Measurements from ENCODE around the gene EFNA5.

DNA sequence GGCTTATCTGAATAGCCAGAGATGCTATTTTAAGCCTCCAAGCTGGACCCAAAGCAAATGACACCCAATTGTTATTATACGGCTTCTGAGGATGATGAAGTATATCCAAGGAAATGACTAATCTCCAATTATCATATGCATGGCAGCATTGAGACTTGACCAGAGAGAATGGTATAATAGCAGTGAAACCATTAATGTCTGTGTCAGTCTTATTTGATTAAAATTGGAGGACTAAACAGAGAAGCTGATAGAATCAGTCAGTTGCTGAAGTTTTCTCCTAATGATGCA, 200.5 kb downstream of the EFNA5 start:
- no peak for TF ChIP-seq RCOR1 (IDR thresholded peaks at IDR 0.05; ENCODE audit: low read length)
- TF ChIP-seq, protein P1, sequence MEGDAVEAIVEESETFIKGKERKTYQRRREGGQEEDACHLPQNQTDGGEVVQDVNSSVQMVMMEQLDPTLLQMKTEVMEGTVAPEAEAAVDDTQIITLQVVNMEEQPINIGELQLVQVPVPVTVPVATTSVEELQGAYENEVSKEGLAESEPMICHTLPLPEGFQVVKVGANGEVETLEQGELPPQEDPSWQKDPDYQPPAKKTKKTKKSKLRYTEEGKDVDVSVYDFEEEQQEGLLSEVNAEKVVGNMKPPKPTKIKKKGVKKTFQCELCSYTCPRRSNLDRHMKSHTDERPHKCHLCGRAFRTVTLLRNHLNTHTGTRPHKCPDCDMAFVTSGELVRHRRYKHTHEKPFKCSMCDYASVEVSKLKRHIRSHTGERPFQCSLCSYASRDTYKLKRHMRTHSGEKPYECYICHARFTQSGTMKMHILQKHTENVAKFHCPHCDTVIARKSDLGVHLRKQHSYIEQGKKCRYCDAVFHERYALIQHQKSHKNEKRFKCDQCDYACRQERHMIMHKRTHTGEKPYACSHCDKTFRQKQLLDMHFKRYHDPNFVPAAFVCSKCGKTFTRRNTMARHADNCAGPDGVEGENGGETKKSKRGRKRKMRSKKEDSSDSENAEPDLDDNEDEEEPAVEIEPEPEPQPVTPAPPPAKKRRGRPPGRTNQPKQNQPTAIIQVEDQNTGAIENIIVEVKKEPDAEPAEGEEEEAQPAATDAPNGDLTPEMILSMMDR (IDR thresholded peaks at IDR 0.05): no peak
- TF ChIP-seq EP300 (IDR thresholded peaks at IDR 0.05; ENCODE audit: borderline replicate concordance in 1 of 2, low read depth in 1 of 2, low read length in 1 of 2): no peak

Data from SK-N-SH (cell line).